CD4-positive, alpha-beta T cell treated with Interleukin-6 for 4 hours (primary cell): ENCODE results near the gene BACH2.
A peak's percentile ranks its signal among the peaks of the same experiment; 100 is the strongest.

ENCODE experiments used
- DNase-seq: peaks from one replicate; pipeline ENCODE4 v3.0.0-alpha.2; 2020; ENCODE audit warnings: mixed read lengths

Gene BACH2

GRCh38 chr6:90015883-90016282 is 280.8 kb downstream of the BACH2 start:
- no peak for DNase-seq

- DNase-seq = no peak
Observed at GRCh38 chr6:90008908-90009501, 287.6 kb downstream of the BACH2 start.

- no peak for DNase-seq
Observed at GRCh38 chr6:90008189-90008907, 288.3 kb downstream of the BACH2 start.

- DNase-seq = no peak
Observed at GRCh38 chr6:90005048-90005827, 291.4 kb downstream of the BACH2 start.

GRCh38 chr6:90004511-90004910 is 292.1 kb downstream of the BACH2 start:
- no peak for DNase-seq

- no peak for DNase-seq
Observed at GRCh38 chr6:90003941-90004340, 292.7 kb downstream of the BACH2 start.

- DNase-seq = no peak
Observed at GRCh38 chr6:90003069-90003795, 293.4 kb downstream of the BACH2 start.

- DNase-seq = peak; percentile 53
Observed at GRCh38 chr6:90000864-90001731, 295.5 kb downstream of the BACH2 start.

GRCh38 chr6:89999945-90000825 is 296.5 kb downstream of the BACH2 start:
- DNase-seq = no peak

GRCh38 chr6:89999154-89999553 is 297.5 kb downstream of the BACH2 start:
- peak; percentile 39 for DNase-seq

GRCh38 chr6:89997456-89998445 is 298.9 kb downstream of the BACH2 start:
- DNase-seq = no peak

- DNase-seq = no peak
Observed at GRCh38 chr6:89993411-89993810, 303.2 kb downstream of the BACH2 start.

- no peak for DNase-seq
Observed at GRCh38 chr6:89992818-89993217, 303.8 kb downstream of the BACH2 start.

GRCh38 chr6:89989742-89990141 is 306.9 kb downstream of the BACH2 start:
- DNase-seq = no peak

- DNase-seq = no peak
Observed at GRCh38 chr6:89987830-89988229, 308.8 kb downstream of the BACH2 start.

- DNase-seq = no peak
Observed at GRCh38 chr6:89987140-89987539, 309.5 kb downstream of the BACH2 start.

- no peak for DNase-seq
Observed at GRCh38 chr6:89986650-89987074, 310.0 kb downstream of the BACH2 start.

GRCh38 chr6:89985751-89986493 is 310.7 kb downstream of the BACH2 start:
- no peak for DNase-seq
